WI38 (cell line): ENCODE measurements around the gene MSANTD1.

ENCODE experiments used
- H3K4me3 ChIP-seq: 2 replicates; pipeline ENCODE4 v1.5.1; 2011; ENCODE audit warnings: low read depth, mild to moderate bottlenecking, control low read depth, low read length
- CTCF ChIP-seq: IDR thresholded peaks from 2 replicates; pipeline ENCODE4 v1.5.1; 2012; ENCODE audit warnings: low read depth, mild to moderate bottlenecking, control low read depth, low read length

The MSANTD1 gene

GRCh38 chr4:3283916-3284315 lies 35.0 kb downstream of the MSANTD1 start:
- H3K4me3 ChIP-seq = no peak overlapping the region
- TF ChIP-seq CTCF = no peak

- no peak for TF ChIP-seq CTCF
- no peak overlapping the region for H3K4me3 ChIP-seq
These were observed 36.0 kb downstream of the MSANTD1 start for GRCh38 chr4:3284734-3285557.

GRCh38 chr4:3285558-3286334 lies 36.8 kb downstream of the MSANTD1 start:
- no peak for TF ChIP-seq CTCF
- H3K4me3 ChIP-seq = no peak overlapping the region

- H3K4me3 ChIP-seq = no peak overlapping the region
These were observed 37.6 kb downstream of the MSANTD1 start for GRCh38 chr4:3286335-3287175.

GRCh38 chr4:3287271-3287971 lies 38.5 kb downstream of the MSANTD1 start:
- no peak for TF ChIP-seq CTCF
- H3K4me3 ChIP-seq = no peak overlapping the region

More at GRCh38 chr4:3286335-3287175, 37.6 kb downstream of the MSANTD1 start:
- no peak for TF ChIP-seq CTCF

GRCh38 chr4:3287972-3288570 lies 39.1 kb downstream of the MSANTD1 start:
- no peak for TF ChIP-seq CTCF
- H3K4me3 ChIP-seq = no peak overlapping the region
